ENCODE measurements around the gene GOLGB1. TPM values are rescaled to one million over a fixed set of nuclear protein-coding genes. Genes with fewer than 3 reads are reported as not detected.

The GOLGB1 gene
- polyA plus RNA-seq, 3 donors, result 1.2 to 7.1 (median 1.7) TPM

DNA sequence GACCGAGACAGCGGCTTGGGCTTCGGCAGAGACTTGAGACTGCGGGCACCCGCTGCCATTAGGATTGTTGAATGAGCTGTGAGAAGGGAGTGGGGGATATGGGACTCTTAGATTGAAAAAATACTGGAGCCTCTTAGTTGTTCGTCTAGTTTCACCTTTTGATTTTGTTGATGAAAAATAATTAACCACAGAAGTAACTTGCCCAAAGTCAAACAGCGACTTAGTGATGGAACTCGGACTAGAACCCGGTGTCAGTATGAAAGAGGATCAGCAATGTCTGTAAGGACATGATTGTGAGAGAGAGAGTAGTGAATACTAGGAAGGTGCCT is 510 bp upstream of the GOLGB1 start:
- H3K36me3 Mint-ChIP-seq, result no peaks in the 10 kb centered on the region

DNA sequence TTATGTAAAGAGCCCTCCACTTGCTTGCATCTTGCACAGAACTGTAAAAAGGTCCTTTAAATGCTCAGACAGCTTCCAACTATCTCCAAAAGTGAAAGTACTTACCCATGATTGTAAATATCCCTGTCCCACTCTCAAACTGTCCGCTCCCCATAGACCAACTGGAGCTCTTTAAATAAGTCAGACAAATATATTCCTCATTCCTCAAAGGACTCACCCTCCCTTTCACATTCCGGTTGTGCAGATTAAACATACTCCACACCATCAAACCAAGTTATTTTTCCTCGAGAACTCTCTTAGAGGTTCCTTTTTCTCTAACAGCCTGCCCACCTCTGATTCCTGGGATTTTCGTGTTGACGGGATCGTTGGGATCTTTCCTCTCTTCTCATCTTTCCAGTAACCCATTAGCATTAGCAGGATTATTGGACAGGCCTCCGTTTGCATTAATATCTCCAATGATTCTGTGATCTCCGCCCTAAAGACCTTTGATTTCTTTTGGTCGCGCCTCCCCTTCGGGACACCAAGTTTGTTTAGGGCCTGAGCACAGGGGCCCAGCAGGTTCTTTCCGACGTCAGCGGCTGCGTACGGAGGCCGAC is 763 bp downstream of the GOLGB1 start:
- Mint-ChIP-seq H3K27ac (no peak overlapping the region), H3K4me3 (no peak overlapping the region), H3K9me3 (no peaks in the 10 kb centered on the region), H3K36me3 (no peaks in the 10 kb centered on the region), H3K4me1 (peaks cover 7% of the 10 kb centered on the region), H3K27me3 (ENCODE audit: low read depth in 3 of 3) (peaks cover 7% of the 10 kb centered on the region in 3 donors)
- intact Hi-C loops (cut with micrococcal nuclease), result loop anchor here (10.0 kb wide), 3 partner anchors 84 to 506 kb away; partner anchors contain the start of genes HCLS1 (in 2 of the 2), EAF2 (in 1 of the 2) and IQCB1 (in 1 of the 2)
- TF ChIP-seq, protein P1, sequence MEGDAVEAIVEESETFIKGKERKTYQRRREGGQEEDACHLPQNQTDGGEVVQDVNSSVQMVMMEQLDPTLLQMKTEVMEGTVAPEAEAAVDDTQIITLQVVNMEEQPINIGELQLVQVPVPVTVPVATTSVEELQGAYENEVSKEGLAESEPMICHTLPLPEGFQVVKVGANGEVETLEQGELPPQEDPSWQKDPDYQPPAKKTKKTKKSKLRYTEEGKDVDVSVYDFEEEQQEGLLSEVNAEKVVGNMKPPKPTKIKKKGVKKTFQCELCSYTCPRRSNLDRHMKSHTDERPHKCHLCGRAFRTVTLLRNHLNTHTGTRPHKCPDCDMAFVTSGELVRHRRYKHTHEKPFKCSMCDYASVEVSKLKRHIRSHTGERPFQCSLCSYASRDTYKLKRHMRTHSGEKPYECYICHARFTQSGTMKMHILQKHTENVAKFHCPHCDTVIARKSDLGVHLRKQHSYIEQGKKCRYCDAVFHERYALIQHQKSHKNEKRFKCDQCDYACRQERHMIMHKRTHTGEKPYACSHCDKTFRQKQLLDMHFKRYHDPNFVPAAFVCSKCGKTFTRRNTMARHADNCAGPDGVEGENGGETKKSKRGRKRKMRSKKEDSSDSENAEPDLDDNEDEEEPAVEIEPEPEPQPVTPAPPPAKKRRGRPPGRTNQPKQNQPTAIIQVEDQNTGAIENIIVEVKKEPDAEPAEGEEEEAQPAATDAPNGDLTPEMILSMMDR (IDR thresholded peaks at IDR 0.05), result no peak
- peak overlapping the region; percentile 85 for H2AFZ ChIP-seq (ENCODE audit: insufficient read depth, low read depth, low read length, poor library complexity, severe bottlenecking)
- peaks cover 0 to 3% of the 10 kb centered on the region in 2 donors for H3K27me3 ChIP-seq (ENCODE audit: control insufficient read depth in 2 of 2, insufficient read depth in 2 of 2, low read length in 2 of 2)
- peak overlapping the region; percentile 95 for H3K9ac ChIP-seq (ENCODE audit: insufficient read depth, low read length, poor library complexity, severe bottlenecking)
- H4K20me1 ChIP-seq (ENCODE audit: insufficient read depth, low read length), result peaks cover 12% of the 10 kb centered on the region
- H3K9me3 ChIP-seq (replicated peaks in 1 of 2; ENCODE audit: control insufficient read depth in 1 of 2, insufficient read depth in 1 of 2, low read length in 2 of 2), result no peaks in the 10 kb centered on the region
- peak overlapping the region; percentile 96 for H3K4me2 ChIP-seq (replicated peaks; ENCODE audit: extremely low read depth, low read length, poor library complexity, severe bottlenecking)
- 2% methylated on average over 14 of the region's 17 CpGs for WGBS (ENCODE audit: insufficient coverage)
- peaks cover 18 to 19% of the 10 kb centered on the region in 2 donors for H3K4me1 ChIP-seq (ENCODE audit: control insufficient read depth in 1 of 2, insufficient read depth in 2 of 2, low read length in 2 of 2)
- peaks cover 48% of the 10 kb centered on the region for H3K79me2 ChIP-seq (ENCODE audit: insufficient read depth, low read length)
- H3K36me3 ChIP-seq (replicated peaks in 1 of 2; ENCODE audit: control insufficient read depth in 1 of 2, insufficient read depth in 2 of 2, low read length in 2 of 2), result no peaks in the 10 kb centered on the region
- peak overlapping the region; percentile 78 to 97 (median 84) for H3K4me3 ChIP-seq (replicated peaks in 1 of 3; ENCODE audit: low read depth in 2 of 3, low read length in 3 of 3)
- H3K27ac ChIP-seq (ENCODE audit: low read depth in 1 of 2, low read length in 2 of 2), result peak overlapping the region; percentile 94 to 99
- peak in 2 of 3 donors; percentile 16 to 52 for DNase-seq

More for the DNA sequence above, 510 bp upstream of the GOLGB1 start:
- 4% methylated on average over 3 of the region's 9 CpGs for WGBS (ENCODE audit: insufficient coverage)
- Mint-ChIP-seq H3K27ac (no peak overlapping the region), H3K9me3 (peaks cover 0 to 4% (median 2%) of the 10 kb centered on the region in 7 donors), H3K27me3 (ENCODE audit: low read depth in 3 of 3) (peaks cover 7 to 13% (median 9%) of the 10 kb centered on the region in 3 donors), H3K4me1 (peaks cover 5% of the 10 kb centered on the region), H3K4me3 (no peak overlapping the region)
- Histone ChIP-seq H2AFZ (ENCODE audit: insufficient read depth, low read depth, low read length, poor library complexity, severe bottlenecking) (peak overlapping the region; percentile 91), H3K4me3 (replicated peaks in 1 of 3; ENCODE audit: low read depth in 2 of 3, low read length in 3 of 3) (peak overlapping the region; percentile 78 to 97 (median 84)), H3K4me2 (replicated peaks; ENCODE audit: extremely low read depth, low read length, poor library complexity, severe bottlenecking) (peak overlapping the region; percentile 96), H3K27me3 (ENCODE audit: control insufficient read depth in 2 of 2, insufficient read depth in 2 of 2, low read length in 2 of 2) (peaks cover 0 to 3% of the 10 kb centered on the region in 2 donors), H3K36me3 (replicated peaks in 1 of 2; ENCODE audit: control insufficient read depth in 1 of 2, insufficient read depth in 2 of 2, low read length in 2 of 2) (no peaks in the 10 kb centered on the region), H3K9ac (ENCODE audit: insufficient read depth, low read length, poor library complexity, severe bottlenecking) (peak overlapping the region; percentile 55), H3K4me1 (ENCODE audit: control insufficient read depth in 1 of 2, insufficient read depth in 2 of 2, low read length in 2 of 2) (peaks cover 18 to 19% of the 10 kb centered on the region in 2 donors), H4K20me1 (ENCODE audit: insufficient read depth, low read length) (no peaks in the 10 kb centered on the region), H3K79me2 (ENCODE audit: insufficient read depth, low read length) (peaks cover 35% of the 10 kb centered on the region), H3K27ac (ENCODE audit: low read depth in 1 of 2, low read length in 2 of 2) (peak overlapping the region; percentile 94 to 99), H3K9me3 (replicated peaks in 1 of 2; ENCODE audit: control insufficient read depth in 1 of 2, insufficient read depth in 1 of 2, low read length in 2 of 2) (no peaks in the 10 kb centered on the region)
- TF ChIP-seq, protein P1 (IDR thresholded peaks at IDR 0.05), result no peak
- no peak for DNase-seq
- intact Hi-C loops (cut with micrococcal nuclease), result loop anchor here in 1 of 2 donors (5.0 kb wide), 1 partner anchor 87 kb away; the partner anchor contains the start of genes EAF2 and IQCB1
